HG03342 (cell line): ENCODE results near the gene SDC4.

ENCODE experiments used
- ATAC-seq: cut with Tn5 transposase; IDR thresholded peaks from one replicate; pipeline ENCODE4 v1.9.1; 2021; ENCODE audit warnings: mild to moderate bottlenecking, moderate library complexity; ENCODE audit not compliant: unreplicated experiment

SDC4 gene

DNA sequence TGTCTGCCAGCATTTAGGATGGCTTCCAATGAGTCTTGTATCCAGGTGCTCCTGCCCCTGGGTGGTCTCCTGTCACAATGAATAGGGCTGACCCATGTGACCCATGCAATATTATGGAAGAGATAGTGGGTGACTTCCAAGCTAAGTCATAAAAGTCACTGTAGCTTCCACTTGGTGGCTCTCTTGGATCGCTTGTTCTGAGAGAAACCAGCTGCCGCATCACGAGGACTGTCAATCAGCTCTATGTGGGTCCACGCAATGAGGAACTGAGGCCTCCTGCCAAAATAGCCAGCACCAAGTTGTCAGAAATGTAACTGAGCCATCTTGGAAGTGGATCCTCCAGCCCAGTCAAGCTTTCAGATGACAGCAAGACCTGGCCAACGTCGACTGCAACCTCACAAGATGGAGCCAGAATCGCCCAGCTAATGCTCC is 25.3 kb downstream of the SDC4 start:
- no peak for ATAC-seq

- no peak for ATAC-seq
Observed at GRCh38 chr20:45320948-45321595, 27.2 kb downstream of the SDC4 start.

DNA sequence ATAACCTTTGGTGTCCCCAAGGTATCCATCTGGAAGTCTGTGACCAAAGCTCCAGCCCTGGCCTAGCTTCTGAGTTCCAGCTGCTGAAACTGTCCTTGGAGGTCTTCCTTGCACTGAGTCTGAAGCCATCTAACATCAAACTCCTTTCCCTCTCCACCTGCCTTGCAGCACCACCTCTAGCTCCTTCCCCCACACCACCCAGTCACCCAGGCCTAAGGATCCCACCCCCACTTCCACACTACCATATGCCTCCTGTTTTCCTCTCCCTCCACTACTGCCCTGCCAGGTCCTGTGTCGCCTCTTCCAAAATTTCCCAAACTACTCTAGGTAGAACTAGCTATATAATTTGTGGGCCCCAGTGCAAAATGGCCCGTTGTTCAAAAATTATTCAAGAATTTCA is 29.3 kb downstream of the SDC4 start:
- no peak for ATAC-seq

- no peak for ATAC-seq
Observed at GRCh38 chr20:45318386-45318939, 29.8 kb downstream of the SDC4 start.

GRCh38 chr20:45317826-45318225 is 30.4 kb downstream of the SDC4 start:
- ATAC-seq, result no peak

GRCh38 chr20:45316150-45317080 is 31.8 kb downstream of the SDC4 start:
- ATAC-seq, result no peak

DNA sequence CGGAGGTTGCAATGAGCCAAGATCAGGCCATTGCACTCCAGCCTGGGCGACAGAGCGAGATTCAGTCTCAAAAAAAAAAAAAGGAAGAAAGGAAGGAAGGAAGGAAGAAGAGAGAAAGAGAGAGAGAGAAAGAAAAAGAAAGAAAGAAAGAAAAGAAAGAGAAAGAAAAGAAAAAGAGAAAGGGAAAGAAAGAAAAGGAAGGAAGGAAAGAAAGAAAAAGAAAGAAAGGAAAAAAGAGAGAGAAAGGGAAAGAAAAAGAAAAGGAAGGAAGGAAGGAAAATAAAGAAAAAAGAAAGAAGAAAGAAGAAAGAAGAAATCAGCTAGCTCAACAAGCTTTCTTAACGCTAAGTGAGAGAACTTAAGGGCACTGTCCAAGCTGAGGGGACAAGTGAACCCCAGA is 32.6 kb downstream of the SDC4 start:
- no peak for ATAC-seq

DNA sequence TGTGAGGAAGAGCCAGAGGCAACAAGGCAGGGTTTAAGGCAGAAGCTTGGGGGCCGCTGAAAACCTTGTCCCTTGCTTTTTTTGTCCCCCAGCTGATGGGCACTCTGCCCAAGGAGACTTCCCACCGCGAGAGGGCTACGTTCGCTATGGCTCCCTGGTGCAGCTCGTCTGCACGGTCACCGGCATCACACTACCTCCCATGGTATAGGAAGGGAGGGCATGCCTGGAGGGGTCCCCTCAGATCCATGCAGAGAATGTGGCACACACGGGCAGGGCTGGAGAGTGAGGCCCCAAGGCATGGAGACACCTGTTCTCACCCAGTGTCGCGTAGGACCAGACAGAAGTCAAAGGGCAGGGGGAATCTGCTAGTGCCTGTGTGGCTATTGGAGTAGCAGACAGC is 34.3 kb downstream of the SDC4 start:
- ATAC-seq, result no peak

DNA sequence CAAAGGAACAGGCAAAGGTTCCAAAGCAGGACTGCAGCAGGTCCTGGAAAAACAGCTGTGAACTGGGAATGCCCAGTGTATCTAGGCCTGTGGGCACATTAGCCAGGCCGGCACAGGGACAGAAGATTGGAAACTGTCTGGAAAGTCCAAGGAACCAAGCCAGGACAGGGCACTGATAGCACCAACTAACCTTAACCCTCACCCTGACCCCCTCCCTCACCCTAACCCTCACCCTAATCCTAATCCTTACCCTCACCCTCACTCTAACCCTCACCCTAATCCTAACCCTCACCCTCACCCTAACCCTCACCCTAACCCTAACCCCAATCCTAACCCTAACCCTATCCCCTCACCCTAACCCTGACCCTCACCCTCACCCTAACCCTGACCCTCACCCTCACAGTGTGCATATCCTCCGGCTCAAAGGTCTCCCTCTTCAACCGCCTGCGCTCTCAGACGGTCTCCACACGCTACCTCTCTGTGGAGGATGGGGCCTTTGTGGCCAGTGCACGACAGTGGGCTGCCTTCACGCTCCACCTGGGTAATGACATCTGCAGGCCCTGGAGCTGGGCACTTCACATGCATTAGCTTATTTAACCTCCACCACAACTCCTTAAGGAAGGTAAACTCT is 35.0 kb downstream of the SDC4 start:
- no peak for ATAC-seq

GRCh38 chr20:45312241-45312640 is 36.0 kb downstream of the SDC4 start:
- no peak for ATAC-seq

DNA sequence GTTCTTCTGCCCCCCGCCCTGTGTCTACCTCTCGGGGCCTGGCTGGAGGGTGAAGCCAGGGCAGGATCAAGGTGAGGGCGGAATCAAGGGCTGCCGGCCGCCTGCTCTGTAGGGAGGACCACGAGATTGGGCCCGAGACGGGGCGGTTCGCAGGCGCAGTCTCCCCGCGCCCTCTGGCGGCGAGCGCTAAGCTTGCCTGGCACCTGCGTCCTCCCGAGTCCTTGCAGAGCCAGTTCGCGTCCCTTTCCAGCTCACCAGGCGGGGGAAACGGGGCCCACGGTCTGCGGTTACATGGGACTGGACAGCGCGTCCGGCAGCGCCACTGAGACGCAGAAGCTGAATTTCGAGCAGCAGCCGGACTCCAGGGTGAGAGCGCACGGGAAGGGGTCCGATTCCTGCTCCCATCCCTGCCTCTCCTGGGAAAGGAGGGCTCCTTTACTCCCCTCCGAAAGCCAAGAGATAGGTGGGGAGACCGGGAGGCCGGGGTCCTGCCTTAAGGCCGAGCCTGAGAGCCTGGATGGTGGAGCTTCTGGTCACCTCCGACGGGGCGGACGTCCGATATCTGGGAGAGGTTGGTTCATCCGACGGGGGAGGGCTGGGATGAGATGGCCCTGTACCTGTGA is 36.5 kb downstream of the SDC4 start:
- ATAC-seq, result no peak

DNA sequence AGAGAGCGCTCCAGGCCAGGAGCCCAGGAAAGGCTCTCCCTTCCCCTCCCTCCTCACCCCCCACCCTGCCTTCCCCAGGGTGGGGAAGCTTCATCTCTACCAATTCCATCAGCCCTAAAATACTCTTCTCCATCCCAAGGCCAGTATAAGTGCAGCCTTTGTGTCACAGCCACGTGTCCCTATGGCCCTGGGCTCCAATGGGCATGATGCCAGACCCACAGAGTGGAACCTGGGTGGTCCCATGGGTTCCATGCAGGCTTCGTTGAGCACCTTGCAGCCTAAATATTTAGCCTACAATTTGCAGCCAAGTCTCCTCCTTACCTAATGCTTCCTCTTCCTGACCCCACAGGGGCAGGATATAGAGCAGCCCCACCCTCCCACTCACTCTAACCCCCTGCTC is 39.1 kb downstream of the SDC4 start:
- ATAC-seq, result no peak

DNA sequence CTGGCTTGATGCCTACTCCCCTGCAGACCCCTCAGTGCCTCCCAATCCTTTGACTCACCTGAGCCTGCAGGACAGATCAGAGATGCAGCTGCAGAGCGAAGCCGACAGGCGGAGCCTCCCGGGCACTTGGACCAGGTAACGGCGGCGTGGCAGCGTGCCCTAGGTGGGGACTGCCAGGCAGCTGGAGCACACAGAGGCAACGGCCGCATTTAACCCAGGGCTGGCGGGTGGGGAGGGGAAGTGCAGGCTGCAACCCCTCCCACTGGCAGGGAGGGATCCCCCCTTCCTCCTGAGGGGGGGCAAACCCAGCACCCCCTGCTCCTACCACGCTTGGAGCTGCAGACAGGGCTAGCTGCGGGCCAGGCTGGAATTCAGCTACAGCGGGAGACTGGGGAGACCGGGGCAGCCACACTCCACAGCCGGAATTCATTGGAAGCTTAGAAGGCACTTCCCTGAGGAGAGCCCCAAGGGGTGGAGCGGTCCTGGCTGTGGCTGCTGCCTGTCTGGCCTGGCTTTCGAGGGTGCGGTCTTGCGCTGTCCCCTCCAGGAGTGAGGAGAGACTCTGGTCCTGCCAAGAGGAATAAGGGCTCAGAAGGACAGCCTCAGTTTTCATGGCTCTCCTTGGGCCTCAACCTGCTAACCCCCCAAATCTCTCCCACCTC is 40.0 kb downstream of the SDC4 start, which contains the start of gene MATN4:
TSS of gene MATN4 (minus strand) at position 183 of the 662 bp plus-strand sequence. CDS start 2,717 bp downstream, outside the sequence.
- ATAC-seq, result no peak

GRCh38 chr20:45307076-45307640 is 41.1 kb downstream of the SDC4 start:
- ATAC-seq, result no peak

DNA sequence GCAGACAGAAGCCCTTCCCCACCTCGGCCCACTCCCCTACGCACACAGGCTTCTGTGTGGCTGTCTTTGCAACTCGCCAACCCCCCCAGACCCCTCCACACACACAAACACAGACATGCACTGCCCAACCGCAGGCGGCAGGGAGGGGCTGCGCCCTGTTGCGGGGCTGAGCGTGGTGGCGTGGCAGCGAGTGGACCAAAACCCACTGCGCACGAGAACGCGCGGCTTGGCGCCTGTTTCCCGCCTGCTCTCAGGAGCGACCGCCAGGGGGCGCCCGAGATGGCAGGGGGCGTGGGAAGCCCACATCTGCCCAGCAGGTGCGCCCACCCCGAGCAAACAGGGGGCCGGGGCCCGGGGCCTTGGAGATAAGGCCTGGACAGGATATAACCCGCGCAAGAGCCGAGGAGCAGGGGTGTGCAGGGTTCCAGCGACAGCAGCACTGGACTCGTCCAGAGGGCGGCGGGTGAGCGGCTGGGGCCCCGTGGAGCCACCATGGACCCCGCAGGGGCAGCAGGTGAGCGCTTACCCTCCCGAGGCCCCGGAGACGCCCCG is 41.7 kb downstream of the SDC4 start, which contains the start of gene RBPJL:
TSS of gene RBPJL (plus strand) at position 410 of the 552 bp plus-strand sequence. CDS start at position 493, 83 bp downstream.
- ATAC-seq, result no peak

- ATAC-seq, result no peak
Observed at GRCh38 chr20:45305262-45305661, 43.0 kb downstream of the SDC4 start.

GRCh38 chr20:45304464-45304999 is 43.7 kb downstream of the SDC4 start:
- ATAC-seq, result no peak

DNA sequence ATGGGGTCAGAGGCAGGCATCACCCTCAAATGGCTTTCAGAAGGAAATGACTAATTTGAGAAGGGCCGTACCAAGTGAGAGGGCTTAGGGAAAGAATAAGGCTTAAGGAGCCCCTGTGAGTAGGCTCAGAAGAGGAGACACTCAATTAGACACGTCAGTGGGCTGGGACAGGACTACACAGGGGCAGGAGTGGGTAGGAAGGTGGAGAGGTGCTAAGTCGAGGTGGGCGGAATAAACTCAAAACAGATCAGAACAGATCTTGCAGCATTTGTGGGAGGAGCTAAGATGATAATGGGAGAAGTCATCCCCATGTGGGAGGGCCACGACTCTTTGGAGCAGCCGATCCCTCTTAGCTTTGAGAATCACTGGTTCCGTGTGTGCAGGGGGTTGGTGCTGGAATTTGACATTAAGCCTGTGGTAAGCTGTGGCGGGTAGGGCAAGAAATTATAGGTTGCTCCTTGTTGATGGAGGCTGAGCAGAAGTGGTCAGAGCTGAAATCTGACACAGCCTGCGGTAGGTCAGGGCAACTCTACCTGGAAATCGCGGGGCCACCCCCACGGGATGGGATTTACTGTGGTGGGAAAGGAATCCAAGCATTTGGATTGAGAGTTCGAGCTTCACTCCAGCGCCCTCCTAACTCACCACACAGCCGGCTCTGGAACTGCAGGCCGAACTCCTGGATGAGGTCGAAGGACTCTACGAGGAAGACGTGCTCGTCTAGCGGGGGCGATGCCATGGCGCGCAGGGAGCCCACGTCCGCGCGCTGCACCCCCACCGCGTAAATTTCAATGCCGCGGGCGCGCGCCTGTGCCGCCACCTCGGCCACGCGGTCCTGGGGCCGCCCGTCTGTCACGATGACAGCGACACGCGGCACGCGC is 44.4 kb downstream of the SDC4 start:
- ATAC-seq, result no peak
